H9 (cell line): Measurements from ENCODE around the gene CEBPG. TPM values are rescaled to one million over a fixed set of nuclear protein-coding genes. Genes with fewer than 3 reads are reported as not detected.

Experiments used
- DNase-seq: peaks from one replicate; pipeline ENCODE4 v3.0.0-alpha.2; 2017
- H2AFZ ChIP-seq: one replicate; pipeline ENCODE4 v1.6.1; 2013; ENCODE audit warnings: mild to moderate bottlenecking, low read length, control low read depth, moderate library complexity
- H2AK5ac ChIP-seq: 2 replicates; pipeline ENCODE4 v1.6.1; 2013; ENCODE audit warnings: low read length, control low read depth, mixed read lengths; ENCODE audit not compliant: insufficient read length
- H2BK120ac ChIP-seq: one replicate; pipeline ENCODE4 v1.6.1; 2013; ENCODE audit warnings: low read depth, mild to moderate bottlenecking, low read length, control low read depth, inconsistent platforms; ENCODE audit not compliant: poor library complexity, severe bottlenecking
- H2BK12ac ChIP-seq: 2 replicates; pipeline ENCODE4 v1.6.1; 2013; ENCODE audit warnings: low read length, control low read depth, mixed read lengths, low read depth; ENCODE audit not compliant: insufficient read length
- H2BK15ac ChIP-seq: 2 replicates; pipeline ENCODE4 v1.6.1; 2013; ENCODE audit warnings: low read depth, low read length, control low read depth
- H2BK20ac ChIP-seq: one replicate; pipeline ENCODE4 v1.6.1; 2013; ENCODE audit warnings: low read depth, mild to moderate bottlenecking, low read length, control low read depth, inconsistent platforms; ENCODE audit not compliant: poor library complexity, severe bottlenecking
- H2BK5ac ChIP-seq: 2 replicates; pipeline ENCODE4 v1.6.1; 2013; ENCODE audit warnings: low read length, control low read depth, mixed read lengths; ENCODE audit not compliant: insufficient read length
- H3K14ac ChIP-seq: 2 replicates; pipeline ENCODE4 v1.6.1; 2013; ENCODE audit warnings: low read length, control low read depth; ENCODE audit not compliant: insufficient read depth
- H3K18ac ChIP-seq: 2 replicates; pipeline ENCODE4 v1.6.1; 2013; ENCODE audit warnings: low read depth, mild to moderate bottlenecking, mixed read lengths, low read length, control low read depth; ENCODE audit not compliant: insufficient read length
- H3K23ac ChIP-seq: 2 replicates; pipeline ENCODE4 v1.6.1; 2013; ENCODE audit warnings: low read length, control low read depth, mixed read lengths, low read depth; ENCODE audit not compliant: insufficient read length
- H3K23me2 ChIP-seq: 2 replicates; pipeline ENCODE4 v1.6.1; 2013; ENCODE audit warnings: low read depth, mild to moderate bottlenecking, mixed read lengths, low read length, control low read depth; ENCODE audit not compliant: insufficient read length, poor library complexity, severe bottlenecking
- H3K27ac ChIP-seq: 2 replicates; pipeline ENCODE4 v1.5.1; 2013; ENCODE audit warnings: low read length, control low read depth, mixed read lengths, low read depth; ENCODE audit not compliant: insufficient read length
- H3K27me3 ChIP-seq: 2 replicates; pipeline ENCODE4 v1.6.1; 2013; ENCODE audit warnings: low read length, control low read depth, inconsistent platforms; ENCODE audit not compliant: insufficient read depth
- H3K4ac ChIP-seq: 2 replicates; pipeline ENCODE4 v1.6.1; 2013; ENCODE audit warnings: low read depth, mild to moderate bottlenecking, control low read depth, inconsistent platforms, low read length, moderate library complexity
- H3K4me1 ChIP-seq: 2 replicates; pipeline ENCODE4 v1.6.1; 2013; ENCODE audit warnings: low read length, control low read depth, inconsistent platforms; ENCODE audit not compliant: insufficient read depth
- H3K4me2 ChIP-seq: 2 replicates; pipeline ENCODE4 v1.6.1; 2013; ENCODE audit warnings: low read length, control low read depth, mixed read lengths; ENCODE audit not compliant: insufficient read length, insufficient read depth
- H3K56ac ChIP-seq: 2 replicates; pipeline ENCODE4 v1.6.1; 2013; ENCODE audit warnings: low read depth, mild to moderate bottlenecking, mixed read lengths, low read length, control low read depth; ENCODE audit not compliant: insufficient read length
- H3K79me1 ChIP-seq: 2 replicates; pipeline ENCODE4 v1.6.1; 2013; ENCODE audit warnings: low read depth, mild to moderate bottlenecking, moderate library complexity, low read length, control low read depth, inconsistent platforms; ENCODE audit not compliant: insufficient read depth, poor library complexity, severe bottlenecking
- H3K79me2 ChIP-seq: 2 replicates; pipeline ENCODE4 v1.6.1; 2013; ENCODE audit warnings: low read length, control low read depth, inconsistent platforms; ENCODE audit not compliant: insufficient read depth
- H3K9ac ChIP-seq: 2 replicates; pipeline ENCODE4 v1.6.1; 2013; ENCODE audit warnings: low read length, control low read depth, mixed read lengths; ENCODE audit not compliant: insufficient read length; ENCODE audit errors: extremely low read depth
- H3K9me3 ChIP-seq: one replicate; pipeline ENCODE4 v1.6.1; 2013; ENCODE audit warnings: low read depth, low read length, inconsistent platforms; ENCODE audit not compliant: control insufficient read depth
- H3T11ph ChIP-seq: one replicate; pipeline ENCODE4 v1.6.1; 2013; ENCODE audit warnings: mild to moderate bottlenecking, low read length, control low read depth, inconsistent platforms
- H4K20me1 ChIP-seq: one replicate; pipeline ENCODE4 v1.6.1; 2013; ENCODE audit not compliant: control insufficient read depth, insufficient read length, insufficient read depth
- H4K5ac ChIP-seq: 2 replicates; pipeline ENCODE4 v1.6.1; 2013; ENCODE audit warnings: low read depth, mild to moderate bottlenecking, mixed read lengths, low read length, control low read depth; ENCODE audit not compliant: insufficient read length
- H4K8ac ChIP-seq: replicated peaks from 2 replicates; pipeline ENCODE4 v1.6.1; 2013; ENCODE audit warnings: low read length, control low read depth, mixed read lengths, low read depth; ENCODE audit not compliant: insufficient read length
- H4K91ac ChIP-seq: 2 replicates; pipeline ENCODE4 v1.6.1; 2013; ENCODE audit warnings: low read depth, mild to moderate bottlenecking, moderate library complexity, mixed read lengths, low read length, control low read depth; ENCODE audit not compliant: insufficient read length
- H3K27ac Mint-ChIP-seq, 3 experiments: 2 replicates in 2 of 3; 3 replicates in 1 of 3; pipeline ENCODE4 v1.8.0; 2020 to 2021; ENCODE audit warnings: mixed read lengths in 3 of 3, mild to moderate bottlenecking in 1 of 3, moderate library complexity in 1 of 3
- H3K27me3 Mint-ChIP-seq: 2 replicates; pipeline ENCODE4 v1.8.0; 2021; ENCODE audit warnings: low read depth, mild to moderate bottlenecking, moderate library complexity, mixed read lengths
- H3K36me3 Mint-ChIP-seq, 3 experiments: 2 replicates in 2 of 3; 3 replicates in 1 of 3; pipeline ENCODE4 v1.8.0; 2020 to 2021; ENCODE audit warnings: low read depth in 3 of 3, mixed read lengths in 3 of 3; ENCODE audit not compliant: insufficient read depth in 1 of 3
- H3K4me1 Mint-ChIP-seq, 2 experiments: 2 replicates each; pipeline ENCODE4 v1.8.0; 2020; ENCODE audit warnings: mixed read lengths in 2 of 2
- H3K4me3 Mint-ChIP-seq, 2 experiments: 2 replicates in 1 of 2; 3 replicates in 1 of 2; pipeline ENCODE4 v1.8.0; 2020 to 2021; ENCODE audit warnings: mild to moderate bottlenecking in 2 of 2, mixed read lengths in 2 of 2, moderate library complexity in 1 of 2
- H3K9me3 Mint-ChIP-seq, 2 experiments: 2 replicates in 1 of 2; 3 replicates in 1 of 2; pipeline ENCODE4 v1.8.0; 2020; ENCODE audit warnings: mild to moderate bottlenecking in 2 of 2, mixed read lengths in 2 of 2, moderate library complexity in 1 of 2
- CTCF ChIP-seq: fragments of 200-600 bp; sonication (generic); conservative IDR thresholded peaks from 3 replicates; pipeline ENCODE4 v1.8.0; 2021; ENCODE audit warnings: antibody characterized with exemption, mild to moderate bottlenecking
- WGBS: extraction: QIAGEN DNeasy Blood & Tissue Kit; methylation state at CpG from one replicate; pipeline ENCODE4 v1.1.7; 2013; ENCODE audit warnings: missing lambda C conversion rate, low lambda C conversion rate, mixed read lengths; ENCODE audit not compliant: insufficient read length; ENCODE audit errors: extremely low coverage; 5-methylcytosine and 5-hydroxymethylcytosine counted together
- total RNA-seq: library from RNA; stranded (reverse); gene quantifications from 2 replicates; pipeline ENCODE4 v1.2.1, GENCODE V29; 2021

CEBPG gene
- total RNA-seq, 1 experiment from 2014 or later: 33.7 TPM

GRCh38 chr19:33408538-33409434 lies 35.3 kb downstream of the CEBPG start:
- H3K9me3 Mint-ChIP-seq: no peaks in the 10 kb centered on the region
- Histone ChIP-seq H3K4me1 (no peaks in the 10 kb centered on the region), H3K79me1 (no peaks in the 10 kb centered on the region), H3K9me3 (no peaks in the 10 kb centered on the region), H3K18ac (no peak overlapping the region), H2AFZ (no peak overlapping the region), H3K27me3 (no peaks in the 10 kb centered on the region), H3K56ac (no peak overlapping the region), H3K14ac (no peak overlapping the region), H4K20me1 (no peaks in the 10 kb centered on the region), H3T11ph (no peak overlapping the region), H2BK15ac (no peak overlapping the region), H3K27ac (no peak overlapping the region), H3K9ac (no peak overlapping the region), H2BK5ac (no peak overlapping the region), H2BK12ac (no peak overlapping the region), H2AK5ac (no peak overlapping the region), H3K23me2 (no peaks in the 10 kb centered on the region), H4K8ac (no peak overlapping the region), H4K5ac (no peak overlapping the region), H4K91ac (no peak overlapping the region), H2BK20ac (no peak overlapping the region), H3K79me2 (no peaks in the 10 kb centered on the region), H2BK120ac (no peak overlapping the region), H3K4me2 (no peak overlapping the region), H3K23ac (no peak overlapping the region), H3K4ac (no peak overlapping the region)
- H3K4me3 Mint-ChIP-seq: no peak overlapping the region
- H3K27me3 Mint-ChIP-seq: no peaks in the 10 kb centered on the region
- H3K4me1 Mint-ChIP-seq: peaks cover 6 to 11% of the 10 kb centered on the region in 2 experiments
- no peaks in the 10 kb centered on the region; a peak in 2 of 7 replicates for H3K36me3 Mint-ChIP-seq
- no peak overlapping the region; a peak in 1 of 7 replicates for H3K27ac Mint-ChIP-seq
- TF ChIP-seq CTCF: no peak
- DNase-seq: no peak
- no CpG with 5 or more reads among the region's 18 CpGs for WGBS
